Stimulated activated CD8-positive, alpha-beta memory T cell treated with anti-CD3 and anti-CD28 coated beads, Interleukin-4, amount 100 ng/mL, for 1 hour (primary cell): Measurements from ENCODE around the gene NCL.

Source experiments
- DNase-seq, 2 donors: peaks; one replicate each; pipeline ENCODE4 v3.0.0-alpha.2; 2020; ENCODE audit warnings: low read depth in 2 of 2, low spot score in 1 of 2

NCL gene, protein sequence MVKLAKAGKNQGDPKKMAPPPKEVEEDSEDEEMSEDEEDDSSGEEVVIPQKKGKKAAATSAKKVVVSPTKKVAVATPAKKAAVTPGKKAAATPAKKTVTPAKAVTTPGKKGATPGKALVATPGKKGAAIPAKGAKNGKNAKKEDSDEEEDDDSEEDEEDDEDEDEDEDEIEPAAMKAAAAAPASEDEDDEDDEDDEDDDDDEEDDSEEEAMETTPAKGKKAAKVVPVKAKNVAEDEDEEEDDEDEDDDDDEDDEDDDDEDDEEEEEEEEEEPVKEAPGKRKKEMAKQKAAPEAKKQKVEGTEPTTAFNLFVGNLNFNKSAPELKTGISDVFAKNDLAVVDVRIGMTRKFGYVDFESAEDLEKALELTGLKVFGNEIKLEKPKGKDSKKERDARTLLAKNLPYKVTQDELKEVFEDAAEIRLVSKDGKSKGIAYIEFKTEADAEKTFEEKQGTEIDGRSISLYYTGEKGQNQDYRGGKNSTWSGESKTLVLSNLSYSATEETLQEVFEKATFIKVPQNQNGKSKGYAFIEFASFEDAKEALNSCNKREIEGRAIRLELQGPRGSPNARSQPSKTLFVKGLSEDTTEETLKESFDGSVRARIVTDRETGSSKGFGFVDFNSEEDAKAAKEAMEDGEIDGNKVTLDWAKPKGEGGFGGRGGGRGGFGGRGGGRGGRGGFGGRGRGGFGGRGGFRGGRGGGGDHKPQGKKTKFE

DNA sequence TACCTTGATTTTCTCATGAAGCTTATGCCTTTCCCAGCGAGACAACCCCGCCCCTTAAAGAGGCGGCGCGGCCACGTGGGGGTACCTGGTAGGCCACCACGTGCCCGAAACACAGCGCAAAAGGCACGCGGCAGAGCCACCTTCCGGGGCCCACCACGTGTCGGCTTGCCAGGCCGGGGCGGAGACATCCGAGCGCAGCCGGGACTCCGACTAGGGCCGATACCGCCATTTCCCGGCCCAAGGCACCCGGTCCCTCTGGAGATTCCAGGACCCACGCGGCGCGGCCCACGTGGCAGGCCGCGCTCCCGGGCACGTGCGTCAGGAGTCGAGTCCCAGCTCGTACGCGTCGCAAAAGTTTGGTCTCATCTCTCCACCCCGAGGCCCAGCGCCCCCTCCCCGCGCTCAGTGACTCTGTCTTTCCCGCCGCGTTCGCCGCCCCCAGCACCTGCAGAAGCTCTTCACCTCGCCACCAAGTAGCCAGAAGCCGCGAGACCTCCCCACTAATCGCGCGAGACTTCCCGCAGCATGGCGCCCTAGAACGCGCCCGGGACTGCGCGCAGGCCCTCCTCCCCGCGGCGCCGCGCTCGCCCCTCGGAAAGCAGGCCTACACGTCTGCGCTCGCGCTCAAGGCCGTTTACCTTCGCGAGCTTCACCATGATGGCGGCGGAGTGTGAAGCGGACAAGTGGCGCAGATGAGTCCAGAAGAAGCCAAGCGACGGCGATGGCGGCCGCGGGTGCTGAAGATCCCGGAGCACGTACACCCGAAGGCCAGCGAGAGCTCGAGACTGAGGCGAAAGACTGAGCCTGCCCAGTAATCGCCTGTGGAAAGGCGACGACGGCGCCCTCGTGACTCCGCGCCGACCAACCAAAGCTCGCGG, at the start of gene NCL:
Gene NCL, minus strand, starts transcription at position 787 of the 878 bp plus-strand sequence. Its CDS starts 131 bp downstream, at position 656.
- peak; percentile 52 to 64 for DNase-seq

DNA sequence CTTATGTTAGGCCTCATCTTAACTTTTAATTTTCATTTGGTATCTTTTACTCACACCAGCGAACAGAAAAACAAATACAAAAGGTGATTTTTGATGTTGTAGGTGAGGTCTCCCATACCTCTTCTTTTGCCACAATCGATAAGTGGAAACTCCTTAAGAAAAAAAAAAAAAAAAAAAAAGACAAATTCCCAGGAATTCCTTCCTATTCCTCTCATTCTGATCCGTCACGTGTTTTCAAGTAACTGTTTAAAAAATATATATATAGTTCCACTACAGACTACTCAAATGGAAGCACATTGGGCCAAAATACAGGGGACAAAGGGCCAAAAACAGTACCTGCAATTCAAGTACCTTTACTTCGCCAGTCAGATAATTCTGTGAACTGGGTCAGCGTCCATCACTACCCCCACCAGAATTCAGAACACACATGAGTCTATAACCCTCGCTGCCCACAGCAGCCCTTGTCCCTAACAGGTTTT, 49.5 kb upstream of the NCL start:
- no peak for DNase-seq

DNA sequence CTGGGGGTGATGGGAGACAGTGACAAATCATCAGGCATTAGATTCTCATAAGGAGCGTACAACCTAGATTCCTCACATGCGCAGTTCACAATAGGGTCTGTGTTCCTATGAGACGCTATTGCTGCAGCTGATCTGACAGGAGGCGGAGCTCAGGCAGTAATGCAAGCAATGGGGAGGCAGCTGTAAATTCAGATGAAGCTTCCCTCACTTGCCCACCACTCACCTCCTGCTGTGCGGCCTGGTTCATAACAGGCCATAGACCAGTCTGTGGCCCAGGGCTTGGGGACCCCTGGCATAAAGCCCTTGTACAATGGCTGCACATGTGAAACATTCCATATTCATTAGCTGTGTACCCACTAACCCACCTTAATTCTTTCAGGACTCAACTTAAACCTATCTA, 47.9 kb upstream of the NCL start:
- no peak for DNase-seq

DNA sequence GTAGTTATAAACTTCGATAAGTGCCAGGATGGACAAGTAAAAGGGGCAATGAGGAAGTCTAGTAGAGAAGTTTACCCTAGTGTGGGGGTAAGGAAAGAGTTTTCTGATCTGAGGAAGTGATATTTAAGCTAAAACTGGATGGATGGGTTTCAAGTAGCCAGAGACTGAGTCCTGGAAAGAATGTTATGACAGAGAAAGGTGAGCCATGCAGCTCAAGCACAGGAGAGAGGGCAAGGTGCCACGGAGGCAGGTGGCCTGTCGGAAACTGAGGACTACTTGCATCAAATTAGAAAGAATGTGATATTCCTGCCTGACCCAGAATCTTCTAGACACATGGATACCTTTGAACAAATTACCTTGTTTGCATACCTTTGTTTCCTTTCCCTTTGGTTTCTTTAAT, 39.5 kb upstream of the NCL start:
- no peak for DNase-seq

DNA sequence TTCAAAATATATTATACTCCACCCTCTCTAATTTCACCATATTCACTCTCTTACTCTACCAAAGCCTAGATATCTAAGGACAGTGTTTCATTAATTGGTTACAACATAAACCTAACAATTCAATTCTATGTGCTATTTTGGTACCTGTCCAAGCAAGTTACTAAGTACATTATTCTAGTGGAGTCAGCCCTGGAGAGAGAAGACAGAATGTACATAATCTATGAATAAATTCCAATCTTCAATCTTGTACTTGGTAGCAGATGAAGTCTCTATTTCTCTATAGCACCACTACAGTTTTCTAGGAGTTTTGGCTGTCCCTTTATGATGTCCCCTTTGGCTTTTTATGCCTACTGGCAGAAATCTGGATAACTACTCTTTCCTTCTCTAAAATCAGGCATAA, 38.3 kb upstream of the NCL start:
- no peak for DNase-seq

DNA sequence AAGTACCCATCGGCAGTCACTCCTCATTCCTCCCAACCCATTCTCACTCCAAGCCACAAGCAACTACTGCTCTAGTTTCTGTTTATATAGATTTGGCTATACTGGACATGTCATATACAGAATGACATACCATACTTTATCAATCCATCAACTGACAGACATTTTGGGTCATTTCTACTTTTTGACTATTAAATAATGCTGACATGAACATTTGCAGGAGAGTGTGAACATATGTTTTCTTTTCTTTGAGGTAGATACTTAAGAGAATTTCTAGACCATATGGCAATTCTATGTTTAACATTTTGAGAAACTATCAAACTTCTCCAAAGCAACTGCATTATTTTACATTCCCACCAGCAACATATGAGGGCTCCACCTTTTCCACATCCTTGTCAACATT, 33.4 kb upstream of the NCL start:
- no peak for DNase-seq

DNA sequence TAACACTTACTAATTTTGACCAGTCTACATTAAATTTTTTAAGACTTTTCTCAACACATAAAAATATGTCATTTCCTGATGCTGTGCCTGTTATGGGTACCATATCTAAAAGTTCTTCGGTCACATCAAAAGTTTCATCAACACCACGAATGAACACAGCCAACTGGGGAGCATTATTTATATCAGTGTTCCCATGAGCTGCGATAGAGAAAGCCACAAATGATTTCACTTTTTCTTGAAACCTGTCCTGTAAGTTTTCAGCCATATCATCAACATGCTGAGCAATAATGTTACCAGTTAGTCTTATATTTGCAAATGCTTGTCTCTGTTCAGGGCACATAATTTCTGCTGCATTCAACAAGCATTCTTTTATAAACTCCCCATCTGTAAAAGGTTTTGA, 30.4 kb upstream of the NCL start:
- no peak for DNase-seq

DNA sequence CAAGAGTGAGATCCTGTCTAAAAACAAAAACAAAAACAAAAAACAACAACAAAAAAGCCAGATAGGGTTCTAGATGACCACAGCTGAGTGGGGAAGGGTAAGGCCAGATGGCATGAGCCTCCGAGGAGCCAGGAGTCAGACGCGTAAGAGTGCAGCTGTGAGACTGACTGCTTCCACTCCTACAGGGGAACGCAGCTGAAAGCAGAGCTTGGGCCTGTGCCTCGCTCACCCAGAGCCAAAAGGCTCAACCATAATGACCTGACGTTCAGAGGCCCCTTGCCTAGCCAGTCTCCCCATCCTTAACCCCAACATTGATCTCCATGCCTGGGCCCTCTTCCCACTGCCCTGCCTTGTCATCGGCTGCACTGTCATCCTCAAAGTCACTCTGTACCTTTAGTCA, 26.5 kb upstream of the NCL start:
- no peak for DNase-seq

DNA sequence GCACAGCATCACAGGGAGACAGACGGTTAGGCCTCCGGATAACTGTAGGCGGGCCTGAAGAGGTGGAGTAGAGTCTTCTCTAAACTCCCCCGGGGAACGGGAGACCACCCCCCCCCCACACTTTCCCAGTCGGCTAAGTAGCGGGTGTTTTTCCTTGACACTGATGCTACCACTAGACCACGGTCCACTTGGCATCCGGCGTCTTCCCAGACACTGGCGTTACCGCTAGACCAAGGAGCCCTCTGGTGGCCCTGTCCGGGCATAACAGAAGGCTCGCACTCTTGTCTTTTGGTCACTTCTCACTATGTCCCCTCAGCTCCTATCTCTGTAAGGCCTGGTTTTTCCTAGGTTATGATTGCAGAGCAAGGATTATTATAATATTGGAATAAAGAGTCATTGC, 25.7 kb upstream of the NCL start:
- no peak for DNase-seq

DNA sequence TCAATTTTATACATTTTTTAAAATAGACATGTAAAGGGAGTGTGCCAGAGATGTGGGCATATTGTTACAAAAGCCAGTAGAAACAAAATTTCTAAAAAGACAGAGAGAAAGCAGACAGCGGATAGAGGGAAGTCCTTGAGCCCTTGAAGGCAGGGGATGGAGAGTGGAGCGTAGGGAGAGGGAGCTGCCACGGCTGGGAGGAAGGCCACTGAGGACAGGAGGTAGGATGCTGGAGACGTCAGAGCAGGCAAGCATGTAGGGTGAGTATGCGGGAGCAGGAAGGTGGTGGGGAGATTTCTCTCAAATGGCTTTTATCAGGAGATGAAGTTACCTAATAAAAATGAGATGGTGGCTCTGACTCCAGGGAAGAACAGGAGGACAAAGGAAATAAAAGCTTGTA, 24.0 kb upstream of the NCL start:
- no peak for DNase-seq

DNA sequence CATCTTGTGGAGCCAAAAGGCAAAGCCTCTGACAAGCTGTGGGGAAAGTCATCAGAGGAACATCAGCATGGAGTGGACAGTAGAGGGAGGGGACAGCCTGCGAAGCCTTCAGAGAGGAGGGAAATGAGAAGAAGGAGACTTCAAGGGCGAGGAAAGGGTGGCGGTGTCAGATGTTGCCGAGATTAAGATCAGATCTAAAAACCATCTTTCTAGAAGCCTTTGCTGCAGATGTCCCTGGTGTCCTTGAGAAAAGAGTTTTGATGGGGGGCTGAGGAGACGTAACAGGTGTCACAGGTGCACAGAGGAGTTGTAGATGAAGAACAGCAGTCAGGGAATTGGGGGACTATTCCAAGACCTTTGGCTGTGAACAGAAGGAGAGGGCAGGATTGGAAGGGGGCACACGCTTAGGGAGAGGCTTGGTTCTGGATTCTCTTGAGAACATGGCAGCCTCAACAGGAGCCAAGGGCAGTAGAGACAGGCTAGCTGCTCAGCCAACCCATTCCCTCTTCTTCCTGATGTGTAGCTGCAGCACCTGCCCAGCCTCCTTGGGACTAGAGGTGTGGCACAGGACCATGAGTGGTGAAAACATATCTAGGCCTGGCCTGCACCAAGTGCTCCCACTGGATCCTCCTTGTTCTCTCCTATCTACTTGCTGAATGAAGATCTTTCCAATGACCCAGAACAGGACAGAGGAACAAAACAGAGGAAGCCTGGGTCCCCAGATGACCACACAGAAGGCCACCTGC, 22.7 kb upstream of the NCL start:
- DNase-seq = no peak

DNA sequence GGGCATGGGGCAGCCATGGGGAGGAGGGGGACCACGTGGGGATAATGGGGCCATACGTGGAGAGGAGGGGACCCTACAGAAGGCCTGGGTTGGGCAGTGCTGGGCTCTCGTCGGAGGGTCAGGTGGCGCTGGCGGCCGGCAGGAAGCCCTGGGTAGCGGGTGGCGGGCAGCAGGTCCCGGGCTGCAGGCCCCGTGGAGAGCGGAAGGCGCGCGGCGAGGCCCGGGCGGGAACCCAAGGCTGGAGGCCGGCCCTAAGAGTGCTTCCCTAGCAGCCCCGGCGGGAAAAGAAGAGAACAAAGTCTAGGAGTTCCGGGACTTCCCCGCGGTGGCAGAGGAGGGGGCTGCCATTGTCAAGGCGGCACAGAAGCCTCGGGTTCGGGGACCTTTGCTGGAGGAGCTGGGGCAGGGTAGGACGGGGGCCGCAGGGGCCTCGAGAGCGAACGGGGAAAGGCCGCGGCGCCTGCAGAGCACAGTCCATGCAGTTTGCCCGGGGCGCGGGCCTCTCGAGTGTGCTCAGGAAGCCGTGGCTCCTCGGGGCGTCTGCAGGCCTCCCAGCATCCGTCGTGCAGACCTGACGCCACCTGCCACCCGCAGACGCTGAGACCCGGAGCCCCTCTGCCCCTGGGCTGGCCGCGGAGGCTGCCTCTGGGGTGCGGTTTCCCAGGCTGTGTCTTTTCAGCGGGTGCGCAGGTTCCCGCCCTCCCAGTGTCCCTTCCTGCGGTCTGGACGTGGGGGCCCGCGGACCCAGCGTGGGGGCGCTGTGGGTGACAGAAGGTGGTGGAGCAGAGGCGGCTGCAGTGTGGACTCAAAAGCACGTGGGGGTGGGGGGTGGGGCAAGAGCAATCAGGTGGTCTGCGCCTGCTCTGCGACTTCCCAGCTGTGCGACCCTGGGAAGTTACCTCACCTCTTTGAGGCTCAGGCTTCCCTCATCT, 19.4 kb upstream of the NCL start:
- DNase-seq = no peak

DNA sequence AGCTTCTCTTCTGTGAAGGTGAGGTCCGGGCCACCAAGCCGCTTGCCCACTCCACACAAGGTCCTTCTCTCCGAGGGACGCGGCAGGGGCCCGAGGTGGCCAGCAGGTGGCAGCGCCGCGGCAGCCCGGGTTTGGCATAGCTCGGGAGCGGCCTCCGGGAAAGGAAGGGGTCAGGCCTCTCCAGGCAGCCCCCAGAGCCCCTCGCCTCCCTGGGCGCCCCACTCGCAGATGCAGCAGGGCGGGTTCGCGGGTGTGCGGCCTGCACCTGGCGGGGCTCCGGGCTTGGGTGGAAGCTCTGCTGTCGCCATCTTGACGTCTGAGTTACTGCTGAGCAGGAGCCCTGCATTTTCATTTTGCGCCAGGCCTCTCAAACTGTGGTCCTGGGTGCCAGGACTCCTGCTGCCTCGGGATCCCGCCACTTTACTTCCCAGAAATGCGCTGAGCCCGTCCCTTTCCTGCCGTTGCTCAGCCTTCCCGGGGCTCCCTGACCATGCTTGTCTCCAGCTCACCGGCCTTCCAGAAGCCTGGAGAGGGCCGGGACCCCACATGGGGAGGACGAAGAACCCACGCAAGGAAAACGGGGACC, 18.6 kb upstream of the NCL start:
- DNase-seq = peak; percentile 32 to 45

DNA sequence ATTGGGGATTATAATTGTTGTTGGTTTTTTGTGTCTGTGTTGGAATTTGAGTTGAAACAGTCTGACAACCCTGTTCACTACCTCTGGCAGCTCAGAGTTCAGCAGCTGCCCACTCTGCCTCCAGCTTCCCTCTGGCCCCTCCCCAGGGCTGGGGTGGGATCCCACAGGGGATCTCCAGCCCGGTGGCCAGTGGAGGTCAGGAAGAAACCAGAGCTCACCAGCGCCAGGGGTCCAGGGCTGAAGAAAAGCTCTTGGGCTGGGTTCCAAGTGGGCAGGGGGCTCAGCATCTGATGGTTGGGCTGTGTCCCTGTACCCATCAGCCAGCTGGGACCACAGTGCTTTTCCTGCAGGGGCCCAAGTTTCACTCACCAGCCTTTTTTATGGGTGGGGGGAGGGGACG, 16.5 kb upstream of the NCL start:
- DNase-seq = no peak

DNA sequence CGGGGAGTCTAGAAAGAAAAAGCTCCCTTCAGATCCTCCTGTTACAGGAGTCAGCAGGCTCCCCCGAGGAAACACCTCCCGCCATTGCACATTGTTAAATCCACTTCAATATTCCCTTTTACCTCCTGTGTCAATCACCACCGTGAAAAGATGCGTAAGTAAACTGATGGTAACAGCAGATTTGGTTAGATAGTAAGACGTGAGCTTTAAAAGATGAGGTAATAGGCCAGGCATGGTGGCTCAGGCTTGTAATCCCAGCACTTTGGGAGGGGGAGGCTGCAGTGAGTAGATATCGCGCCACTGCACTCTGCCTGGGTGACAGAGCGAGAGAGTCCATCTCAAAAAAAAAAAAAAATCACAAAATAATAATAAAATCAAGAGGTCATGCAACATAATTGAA, 15.2 kb upstream of the NCL start:
- DNase-seq = no peak

DNA sequence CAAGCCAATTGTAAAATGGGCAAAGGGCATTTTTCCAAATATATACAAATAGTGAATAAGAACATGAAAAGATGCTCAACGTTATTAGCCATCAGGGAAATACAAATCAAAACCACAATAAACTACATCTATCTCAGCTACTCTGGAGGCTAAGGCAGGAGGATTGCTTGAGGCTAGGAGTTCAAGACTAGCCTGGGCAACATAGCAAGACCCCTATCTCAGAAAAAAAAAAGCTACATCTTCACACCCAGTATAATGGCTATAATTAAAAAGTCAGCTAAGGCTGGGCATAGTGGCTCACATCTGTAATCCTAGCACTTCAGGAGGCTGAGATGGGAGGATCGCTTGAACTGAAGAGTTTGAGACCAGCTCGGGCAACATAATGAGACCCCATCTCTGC, 12.6 kb upstream of the NCL start:
- no peak for DNase-seq

DNA sequence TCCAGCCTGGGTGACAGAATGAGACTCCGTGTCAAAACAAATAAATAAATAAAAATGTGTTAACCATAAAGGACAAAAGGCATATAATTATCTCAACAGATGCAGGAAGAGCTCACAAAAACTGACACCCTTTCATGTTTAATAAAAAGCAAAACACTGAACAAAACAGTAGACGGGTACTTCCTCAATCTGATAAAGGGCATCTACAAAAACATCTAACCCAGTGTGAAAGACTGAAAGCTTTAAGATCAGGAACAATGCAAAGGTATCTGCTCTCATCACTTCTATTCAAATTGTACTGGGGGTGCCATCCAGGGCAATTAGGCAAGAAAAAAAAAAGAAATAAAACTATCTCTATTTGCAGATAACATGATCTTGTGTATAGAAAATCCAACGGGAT, 11.7 kb upstream of the NCL start:
- DNase-seq = no peak

DNA sequence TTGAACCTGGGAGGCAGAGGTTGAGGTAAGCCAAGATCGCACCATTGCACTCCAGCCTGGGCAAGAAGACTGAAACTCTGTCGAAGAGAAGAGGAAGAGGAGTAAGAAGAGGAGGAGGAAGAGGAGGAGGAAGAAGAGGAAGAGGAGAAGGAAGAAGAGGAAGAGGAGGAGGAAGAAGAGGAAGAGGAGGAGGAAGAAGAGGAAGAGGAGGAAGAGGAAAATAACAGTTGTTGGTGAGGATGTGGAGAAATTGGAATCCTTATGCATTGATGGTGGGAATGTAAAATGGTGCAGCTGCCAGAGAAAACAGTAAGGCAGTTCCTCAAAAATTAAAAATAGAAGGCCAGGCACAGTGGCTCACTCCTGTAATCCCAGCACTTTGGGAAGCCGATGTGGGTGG, 8.5 kb upstream of the NCL start:
- no peak for DNase-seq

DNA sequence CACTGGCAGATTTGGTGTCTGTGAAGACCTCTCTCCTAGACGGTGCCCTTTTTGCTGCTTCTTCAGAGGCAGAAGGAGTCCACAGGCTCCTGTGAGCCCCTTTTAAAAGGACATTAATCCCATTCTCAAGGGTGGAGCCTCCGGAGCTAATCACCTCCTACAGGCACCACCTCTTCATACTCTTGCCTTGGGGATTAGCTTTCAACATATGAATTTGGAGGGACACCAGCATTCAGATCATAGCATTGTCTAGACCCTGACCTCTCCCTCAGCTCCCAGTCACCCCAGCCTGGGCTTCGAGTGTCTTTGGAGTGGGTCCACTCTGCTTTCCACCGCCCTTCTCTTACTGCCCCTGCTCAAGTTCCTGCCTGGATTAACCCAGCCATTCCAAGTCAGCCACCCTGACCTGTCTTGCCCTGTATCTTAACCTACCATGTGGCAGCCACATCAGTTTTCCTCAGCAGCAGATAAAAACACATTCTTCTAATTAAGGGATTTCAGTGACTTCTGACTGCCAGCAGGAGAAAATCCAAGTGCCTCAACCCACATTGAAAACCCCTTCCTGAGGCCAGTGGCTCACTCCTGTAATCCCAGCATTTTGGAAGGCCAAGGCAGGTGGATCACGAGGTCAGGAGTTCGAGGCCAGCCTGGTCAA, 6.1 kb upstream of the NCL start:
- no peak for DNase-seq
